HepG2 (cell line): ENCODE data around the gene SOCS1. TPM values are rescaled to one million over a fixed set of nuclear protein-coding genes. Genes with fewer than 3 reads are reported as not detected.

ENCODE experiments used
- ARID2 ChIP-seq: sonication (generic); formaldehyde crosslinking; IDR thresholded peaks from 2 replicates; pipeline ENCODE4 v1.8.1; 2022; ENCODE audit warnings: mild to moderate bottlenecking, missing genetic modification reagents, borderline replicate concordance
- ATRX ChIP-seq: sonication (generic); formaldehyde crosslinking; IDR thresholded peaks from 2 replicates; pipeline ENCODE4 v1.4.0; 2020; ENCODE audit warnings: missing genetic modification reagents, borderline replicate concordance
- BHLHE40 ChIP-seq: IDR thresholded peaks from 2 replicates; pipeline ENCODE4 v1.6.1; 2011; ENCODE audit warnings: low read length, improper control_type of control experiment
- BORCS8-MEF2B ChIP-seq: sonication (generic); formaldehyde crosslinking; IDR thresholded peaks from 2 replicates; pipeline ENCODE4 v1.8.0; 2022; ENCODE audit warnings: mild to moderate bottlenecking, missing genetic modification reagents
- BRD4 ChIP-seq: sonication (generic); formaldehyde crosslinking; IDR thresholded peaks from 2 replicates; pipeline ENCODE4 v1.4.0; 2020; ENCODE audit warnings: missing genetic modification reagents
- CCDC6 ChIP-seq: sonication (generic); formaldehyde crosslinking; IDR thresholded peaks from 2 replicates; pipeline ENCODE4 v1.8.1; 2022; ENCODE audit warnings: mild to moderate bottlenecking, missing genetic modification reagents, moderate library complexity
- CEBPG ChIP-seq: IDR thresholded peaks from 2 replicates; pipeline ENCODE4 v1.6.1; 2016
- DZIP1 ChIP-seq: sonication (generic); formaldehyde crosslinking; IDR thresholded peaks from 2 replicates; pipeline ENCODE4 v1.5.0; 2020; ENCODE audit warnings: mild to moderate bottlenecking, missing genetic modification reagents
- ERF ChIP-seq: IDR thresholded peaks from 2 replicates; pipeline ENCODE4 v1.6.1; 2018; ENCODE audit warnings: missing biosample characterization, missing genetic modification reagents
- HES4 ChIP-seq: sonication (generic); formaldehyde crosslinking; IDR thresholded peaks from 2 replicates; pipeline ENCODE4 v1.9.0; 2021; ENCODE audit warnings: mild to moderate bottlenecking, missing genetic modification reagents, borderline replicate concordance
- IRF2 ChIP-seq: IDR thresholded peaks from 2 replicates; pipeline ENCODE4 v1.6.1; 2018; ENCODE audit warnings: missing genetic modification reagents, missing compliant biosample characterization
- IRX3 ChIP-seq: sonication (generic); formaldehyde crosslinking; IDR thresholded peaks from 2 replicates; pipeline ENCODE4 v1.8.1; 2023; ENCODE audit warnings: mild to moderate bottlenecking, low read depth, missing genetic modification reagents, borderline replicate concordance
- MED8 ChIP-seq: sonication (generic); formaldehyde crosslinking; IDR thresholded peaks from 2 replicates; pipeline ENCODE4 v1.8.1; 2023; ENCODE audit warnings: mild to moderate bottlenecking, missing genetic modification reagents; ENCODE audit not compliant: insufficient replicate concordance
- MEIS2 ChIP-seq: sonication (generic); formaldehyde crosslinking; IDR thresholded peaks from 2 replicates; pipeline ENCODE4 v1.9.0; 2021; ENCODE audit warnings: mild to moderate bottlenecking, missing genetic modification reagents
- MXD4 ChIP-seq: IDR thresholded peaks from 2 replicates; pipeline ENCODE4 v1.6.1; 2016; ENCODE audit warnings: mild to moderate bottlenecking, missing biosample characterization, missing genetic modification reagents
- NCOA2 ChIP-seq: sonication (generic); formaldehyde crosslinking; IDR thresholded peaks from 2 replicates; pipeline ENCODE4 v1.8.0; 2022; ENCODE audit warnings: inconsistent platforms
- NFE2L2 ChIP-seq: fragments of 150-350 bp; IDR thresholded peaks from 2 replicates; pipeline ENCODE4 v1.6.1; 2014; ENCODE audit warnings: low read length
- POLR2G ChIP-seq: fragments of 200-400 bp; formaldehyde crosslinking; IDR thresholded peaks from 2 replicates; pipeline ENCODE4 v1.6.1; 2018; ENCODE audit warnings: mild to moderate bottlenecking, low read depth, low read length, moderate library complexity
- RARG ChIP-seq: sonication (generic); formaldehyde crosslinking; IDR thresholded peaks from 2 replicates; pipeline ENCODE4 v1.4.0; 2020; ENCODE audit warnings: low read depth, mild to moderate bottlenecking, missing genetic modification reagents
- SCMH1 ChIP-seq: sonication (generic); formaldehyde crosslinking; IDR thresholded peaks from 2 replicates; pipeline ENCODE4 v1.9.0; 2021; ENCODE audit warnings: missing genetic modification reagents, mild to moderate bottlenecking, borderline replicate concordance
- STAT5B ChIP-seq: sonication (generic); formaldehyde crosslinking; IDR thresholded peaks from 2 replicates; pipeline ENCODE4 v1.4.0; 2020; ENCODE audit warnings: missing genetic modification reagents
- TAF1 ChIP-seq: sonication (generic); formaldehyde crosslinking; IDR thresholded peaks from 2 replicates; pipeline ENCODE4 v1.4.0; 2020; ENCODE audit warnings: missing genetic modification reagents
- TCF12 ChIP-seq, 2 experiments: fragments of 450-650 bp in 1 of 2; sonication (generic) in 1 of 2; formaldehyde crosslinking in 1 of 2; IDR thresholded peaks; 2 replicates each; pipeline versions ENCODE4 v1.6.1 to v1.8.0; 2017 to 2022; ENCODE audit warnings: antibody characterized with exemption in 1 of 2, mild to moderate bottlenecking in 1 of 2, missing genetic modification reagents in 1 of 2, moderate library complexity in 1 of 2
- YEATS2 ChIP-seq: sonication (generic); formaldehyde crosslinking; IDR thresholded peaks from 2 replicates; pipeline ENCODE4 v1.4.0; 2020; ENCODE audit warnings: missing genetic modification reagents, borderline replicate concordance
- ZNF230 ChIP-seq: sonication (generic); formaldehyde crosslinking; IDR thresholded peaks from 2 replicates; pipeline ENCODE4 v1.4.0; 2020; ENCODE audit warnings: mild to moderate bottlenecking, missing genetic modification reagents
- ZNF616 ChIP-seq: sonication (generic); formaldehyde crosslinking; IDR thresholded peaks from 2 replicates; pipeline ENCODE4 v1.5.0; 2020; ENCODE audit warnings: low read depth, mild to moderate bottlenecking, missing genetic modification reagents
- ZNF737 ChIP-seq: sonication (generic); formaldehyde crosslinking; IDR thresholded peaks from 2 replicates; pipeline ENCODE4 v1.5.0; 2020; ENCODE audit warnings: missing genetic modification reagents, mild to moderate bottlenecking, borderline replicate concordance
- polyA plus RNA-seq, 8 experiments: library from polyadenylated mRNA; depleted of rRNA in 3 of 8; stranded (reverse) in 7 of 8; unstranded in 1 of 8; fragments of >200 nt; fragmentation: Illumina TruSeq in 4 of 8; extraction: Trizol in 4 of 8; gene quantifications; 2 replicates each; pipeline versions ENCODE4 v1.2.1 to v1.2.3, GENCODE V29; 2011 to 2016; ENCODE audit warnings: low read depth in 4 of 8, missing spikeins in 1 of 8, mixed read lengths in 1 of 8; ENCODE audit not compliant: insufficient read depth in 1 of 8
- total RNA-seq, 5 experiments: library from RNA; depleted of rRNA; stranded (reverse); fragments of >200 nt; fragmentation: Illumina TruSeq; extraction: Trizol; gene quantifications; 2 replicates each; pipeline ENCODE4 v1.2.3, GENCODE V29; 2016; ENCODE audit warnings: low read depth in 1 of 5

The SOCS1 gene
- total and polyA plus RNA-seq, 2 of the 13 experiments (the other 11 are each of a cell fraction or from before 2014, with no cell fraction given) = 5.3 to 6.3 TPM

- TF ChIP-seq BRD4 (CRISPR knock-in tag) = peak; percentile 93; the same call in 1 of the 2 replicates
- TF ChIP-seq DZIP1 = no peak
- no peak for TF ChIP-seq TAF1 (CRISPR knock-in tag)
- TF ChIP-seq IRF2 = 0 out of 2 replicates have a peak, but pooled peaks have one; percentile 25
- TF ChIP-seq RARG = no peak; the same call in 1 of the 2 replicates
- TF ChIP-seq CCDC6 (CRISPR knock-in tag) = no peak; the same call in 1 of the 2 replicates
- TF ChIP-seq CEBPG (CRISPR knock-in tag) = 0 out of 2 replicates have a peak, but pooled peaks have one; percentile 4
- no peak for TF ChIP-seq MXD4 (CRISPR knock-in tag)
- no peak for TF ChIP-seq ZNF616 (CRISPR knock-in tag)
- 0 out of 2 replicates have a peak, but pooled peaks have one; percentile 48 for TF ChIP-seq YEATS2 (CRISPR knock-in tag)
- TF ChIP-seq ZNF230 (CRISPR knock-in tag) = peak; percentile 25
- TF ChIP-seq MEIS2 (CRISPR knock-in tag) = no peak
- TF ChIP-seq POLR2G = peak; percentile 74; the same call in 1 of the 2 replicates
- TF ChIP-seq ZNF737 (CRISPR knock-in tag) = no peak
- peak; percentile 86 for TF ChIP-seq BORCS8-MEF2B (CRISPR knock-in tag)
- TF ChIP-seq ERF = 0 out of 2 replicates have a peak, but pooled peaks have one; percentile 21
- TF ChIP-seq MED8 = no peak
- TF ChIP-seq NCOA2 (CRISPR knock-in tag) = peak; percentile 1; the same call in 1 of the 2 replicates
- no peak for TF ChIP-seq SCMH1 (CRISPR knock-in tag)
- no peak for TF ChIP-seq NFE2L2
- TF ChIP-seq STAT5B (CRISPR knock-in tag) = no peak
- peak; percentile 98 for TF ChIP-seq ARID2 (CRISPR knock-in tag)
- TF ChIP-seq HES4 (CRISPR knock-in tag) = no peak
- peak; percentile 30; the same call in 1 of the 2 replicates for TF ChIP-seq IRX3 (CRISPR knock-in tag)
- TF ChIP-seq BHLHE40 = no peak
- 0 out of 2 replicates have a peak, but pooled peaks have one; percentile 73 for TF ChIP-seq ATRX
- no peak for TF ChIP-seq TCF12 (IDR thresholded peaks at IDR 0.05)
- no peak for TF ChIP-seq TCF12 (CRISPR knock-in tag; IDR thresholded peaks at IDR 0.05)
Observed at GRCh38 chr16:11278681-11279628, 23.0 kb upstream of the SOCS1 start (continued).
